Fibroblast of upper back skin (primary cell): ENCODE results near the gene BCAP31.
"Not testable (repeated sequence)": the region's sequence is repeated elsewhere in the genome, so short reads cannot be mapped to it uniquely, and the experiment has no call there.

Source experiments
- DNase-seq: peaks from one replicate; pipeline ENCODE4 v3.0.0-alpha.2; 2013

Gene BCAP31

GRCh38 chrX:153692611-153693156 lies 31.5 kb downstream of the BCAP31 start:
- no peak for DNase-seq

GRCh38 chrX:153692003-153692402 lies 32.2 kb downstream of the BCAP31 start:
- no peak for DNase-seq

GRCh38 chrX:153691032-153691827 lies 33.0 kb downstream of the BCAP31 start:
- DNase-seq: not testable (repeated sequence)

GRCh38 chrX:153690466-153690865 lies 33.7 kb downstream of the BCAP31 start:
- DNase-seq: no peak

- no peak for DNase-seq
These were observed 34.3 kb downstream of the BCAP31 start for GRCh38 chrX:153689654-153690465.

GRCh38 chrX:153688911-153689590 lies 35.1 kb downstream of the BCAP31 start:
- DNase-seq: no peak

- DNase-seq: no peak
These were observed 35.7 kb downstream of the BCAP31 start for GRCh38 chrX:153688506-153688905.

- no peak for DNase-seq
These were observed 36.1 kb downstream of the BCAP31 start for GRCh38 chrX:153688071-153688470.

- peak; percentile 61 for DNase-seq
These were observed 36.8 kb downstream of the BCAP31 start, which contains the start of gene SLC6A8 for GRCh38 chrX:153687121-153688039. TSS of gene SLC6A8 (plus strand) at chrX:153687926. CDS start at chrX:153688575, 649 bp downstream.

- no peak for DNase-seq
These were observed 37.5 kb downstream of the BCAP31 start for GRCh38 chrX:153686711-153687110.

- no peak for DNase-seq
These were observed 38.2 kb downstream of the BCAP31 start for GRCh38 chrX:153685751-153686696.

- DNase-seq: no peak
These were observed 39.0 kb downstream of the BCAP31 start for GRCh38 chrX:153685156-153685536.

GRCh38 chrX:153684467-153685155 lies 39.6 kb downstream of the BCAP31 start:
- no peak for DNase-seq

- not testable (repeated sequence) for DNase-seq
These were observed 40.7 kb downstream of the BCAP31 start for GRCh38 chrX:153683486-153683885.

- DNase-seq: no peak
These were observed 43.0 kb downstream of the BCAP31 start for GRCh38 chrX:153681175-153681574.

GRCh38 chrX:153674219-153674851 lies 49.9 kb downstream of the BCAP31 start:
- no peak for DNase-seq

GRCh38 chrX:153673428-153674218 lies 50.6 kb downstream of the BCAP31 start, which contains the start of gene PNCK:
TSS of gene PNCK (minus strand) at chrX:153673813. CDS start at chrX:153673076, 737 bp downstream.
- no peak for DNase-seq
